DMS114 treated with DMSO at 0.1 percent for 48 hours (cell line): ENCODE data around the gene TFB1M.
"Not testable (repeated sequence)": the region's sequence is repeated elsewhere in the genome, so short reads cannot be mapped to it uniquely, and the experiment has no call there.

Experiments used
- DNase-seq: peaks from one replicate; lab custom pipeline; 2025; ENCODE audit not compliant: unreplicated experiment; lab: John Stamatoyannopoulos, UW

TFB1M gene

GRCh38 chr6:155330133-155330734 lies 15.9 kb upstream of the TFB1M start:
- DNase-seq: no peak

GRCh38 chr6:155329460-155330132 lies 15.3 kb upstream of the TFB1M start:
- DNase-seq: no peak

- DNase-seq: no peak
Measured at GRCh38 chr6:155328539-155329459, 14.5 kb upstream of the TFB1M start.

GRCh38 chr6:155328074-155328538 lies 13.8 kb upstream of the TFB1M start:
- no peak for DNase-seq

- peak; percentile 29 for DNase-seq
Measured at GRCh38 chr6:155327326-155328073, 13.2 kb upstream of the TFB1M start.

GRCh38 chr6:155325700-155326516 lies 11.6 kb upstream of the TFB1M start:
- no peak for DNase-seq

- DNase-seq: no peak
Measured at GRCh38 chr6:155324993-155325392, 10.7 kb upstream of the TFB1M start.

- no peak for DNase-seq
Measured at GRCh38 chr6:155324172-155324571, 9.9 kb upstream of the TFB1M start.

GRCh38 chr6:155319902-155320301 lies 5.6 kb upstream of the TFB1M start:
- DNase-seq: no peak

GRCh38 chr6:155317186-155317585 lies 2.9 kb upstream of the TFB1M start:
- no peak for DNase-seq

GRCh38 chr6:155316419-155316818 lies 2.1 kb upstream of the TFB1M start:
- DNase-seq: no peak

- DNase-seq: no peak
Measured at GRCh38 chr6:155315516-155315871, 1.2 kb upstream of the TFB1M start.

- DNase-seq: peak; percentile 75
Measured at GRCh38 chr6:155314773-155315515, 660 bp upstream of the TFB1M start.

GRCh38 chr6:155313602-155314091 lies 637 bp downstream of the TFB1M start:
- no peak for DNase-seq

- DNase-seq: not testable (repeated sequence)
Measured at GRCh38 chr6:155312950-155313349, 1.3 kb downstream of the TFB1M start.

- DNase-seq: no peak
Measured at GRCh38 chr6:155311583-155311982, 2.7 kb downstream of the TFB1M start.

GRCh38 chr6:155311086-155311485 lies 3.2 kb downstream of the TFB1M start:
- no peak for DNase-seq

- DNase-seq: no peak
Measured at GRCh38 chr6:155310596-155310995, 3.7 kb downstream of the TFB1M start.

- no peak for DNase-seq
Measured at GRCh38 chr6:155309150-155309549, 5.1 kb downstream of the TFB1M start.
